H1 (cell line): ENCODE results near the gene PODN. TPM values are rescaled to one million over a fixed set of nuclear protein-coding genes. Genes with fewer than 3 reads are reported as not detected.

ENCODE experiments used
- CTCF ChIA-PET: fragments of 300-600 bp; sonication (Branson Sonifier 250); formaldehyde crosslinking; loops from one replicate; lab custom pipeline; 2021; ENCODE audit not compliant: partially characterized antibody; lab: Charles Lee
- POLR2A ChIA-PET: fragments of 300-600 bp; sonication (Branson Sonifier 250); formaldehyde crosslinking; loops from one replicate; lab custom pipeline; 2021; ENCODE audit warnings: inconsistent platforms; ENCODE audit not compliant: partially characterized antibody; lab: Charles Lee
- DNase-seq, 2 experiments: peaks; one replicate each; pipeline versions ENCODE4 v3.0.0 to v3.0.0-alpha.2; 2010 to 2022; ENCODE audit warnings: low spot score in 2 of 2, low read depth in 1 of 2, mixed read lengths in 1 of 2
- FAIRE-seq: peaks from 2 replicates; lab custom pipeline; 2011; peaks lifted over from hg19 to GRCh38; lab: Jason Lieb, UNC
- H2AFZ ChIP-seq: 2 replicates; pipeline ENCODE4 v1.8.1; 2012; ENCODE audit warnings: low read length, inconsistent platforms
- H2AK5ac ChIP-seq: 2 replicates; pipeline ENCODE4 v1.6.1; 2013; ENCODE audit warnings: low read depth, low read length
- H2BK120ac ChIP-seq: replicated peaks from 2 replicates; pipeline ENCODE3; 2013; ENCODE audit warnings: low read depth, low read length, inconsistent platforms
- H2BK12ac ChIP-seq: 2 replicates; pipeline ENCODE4 v1.6.1; 2013; ENCODE audit warnings: low read depth, low read length
- H2BK15ac ChIP-seq: 2 replicates; pipeline ENCODE4 v1.6.1; 2013; ENCODE audit warnings: low read length
- H2BK20ac ChIP-seq: 2 replicates; pipeline ENCODE4 v1.6.1; 2013; ENCODE audit warnings: low read length
- H2BK5ac ChIP-seq: 2 replicates; pipeline ENCODE4 v1.6.1; 2013; ENCODE audit warnings: low read depth, low read length
- H3K14ac ChIP-seq: 2 replicates; pipeline ENCODE4 v1.6.1; 2013; ENCODE audit warnings: inconsistent platforms; ENCODE audit not compliant: insufficient read length
- H3K18ac ChIP-seq: 2 replicates; pipeline ENCODE4 v1.6.1; 2013; ENCODE audit warnings: low read length; ENCODE audit errors: extremely low read depth
- H3K23ac ChIP-seq: 2 replicates; pipeline ENCODE4 v1.6.1; 2013; ENCODE audit warnings: inconsistent platforms; ENCODE audit not compliant: insufficient read length
- H3K23me2 ChIP-seq: 2 replicates; pipeline ENCODE4 v1.6.1; 2013; ENCODE audit warnings: low read depth, low read length
- H3K27ac ChIP-seq: 2 replicates; pipeline ENCODE4 v1.6.1; 2011; ENCODE audit warnings: low read depth, low read length, inconsistent platforms
- H3K27me3 ChIP-seq, 4 experiments: replicated peaks in 1 of 4; 1 replicate in 1 of 4; 2 replicates in 3 of 4; pipeline versions ENCODE4 v1.6.1 to v1.8.1; 2011 to 2013; ENCODE audit warnings: low read length in 3 of 4, mild to moderate bottlenecking in 3 of 4, inconsistent platforms in 2 of 4, mixed read lengths in 2 of 4, moderate library complexity in 1 of 4; ENCODE audit not compliant: control insufficient read depth in 3 of 4, insufficient read depth in 3 of 4; ENCODE audit errors: extremely low read depth in 1 of 4
- H3K36me3 ChIP-seq, 4 experiments: 2 replicates each; pipeline versions ENCODE4 v1.6.1 to v1.8.1; 2011 to 2013; ENCODE audit warnings: mild to moderate bottlenecking in 4 of 4, low read length in 3 of 4, moderate library complexity in 2 of 4, control low read depth in 1 of 4, inconsistent platforms in 1 of 4; ENCODE audit not compliant: insufficient read depth in 4 of 4, control insufficient read depth in 2 of 4
- H3K4ac ChIP-seq: replicated peaks from 2 replicates; pipeline ENCODE3; 2013; ENCODE audit warnings: low read length, low read depth, mixed read lengths, inconsistent platforms; ENCODE audit not compliant: insufficient read length
- H3K4me1 ChIP-seq, 4 experiments: replicated peaks in 1 of 4; 1 replicate in 1 of 4; 2 replicates in 3 of 4; pipeline versions ENCODE4 v1.6.1 to v1.8.1; 2011 to 2013; ENCODE audit warnings: low read length in 3 of 4, inconsistent platforms in 2 of 4, mixed read lengths in 1 of 4; ENCODE audit not compliant: insufficient read depth in 4 of 4, control insufficient read depth in 3 of 4
- H3K4me2 ChIP-seq, 2 experiments: 2 replicates each; pipeline versions ENCODE4 v1.6.1 to v1.8.1; 2011 to 2013; ENCODE audit warnings: low read depth in 2 of 2, low read length in 2 of 2, control low read depth in 1 of 2, inconsistent platforms in 1 of 2, mild to moderate bottlenecking in 1 of 2; ENCODE audit not compliant: insufficient read depth in 1 of 2
- H3K4me3 ChIP-seq, 4 experiments: fragments of 200-600, 300-600 bp in 1 of 4; sonication (generic), shearing (Covaris generic), sonication (Bioruptor Twin) in 1 of 4; 2 replicates each; pipeline versions ENCODE4 v1.5.1 to v1.8.1; 2011 to 2016; ENCODE audit warnings: low read length in 4 of 4, low read depth in 3 of 4, control low read depth in 2 of 4, inconsistent platforms in 2 of 4, mild to moderate bottlenecking in 2 of 4, mixed read lengths in 1 of 4, moderate library complexity in 1 of 4; ENCODE audit not compliant: insufficient read depth in 2 of 4; ENCODE audit errors: extremely low read depth in 1 of 4
- H3K56ac ChIP-seq: replicated peaks from 2 replicates; pipeline ENCODE3; 2013; ENCODE audit warnings: low read depth, mild to moderate bottlenecking, mixed read lengths, low read length, inconsistent platforms; ENCODE audit not compliant: insufficient read length
- H3K79me1 ChIP-seq: 2 replicates; pipeline ENCODE4 v1.6.1; 2013; ENCODE audit warnings: low read depth, low read length, control low read depth
- H3K79me2 ChIP-seq, 2 experiments: 2 replicates each; pipeline versions ENCODE4 v1.6.1 to v1.8.1; 2012 to 2013; ENCODE audit warnings: low read length in 2 of 2, mild to moderate bottlenecking in 2 of 2, inconsistent platforms in 1 of 2; ENCODE audit not compliant: insufficient read depth in 2 of 2, control insufficient read depth in 1 of 2
- H3K9ac ChIP-seq, 4 experiments: replicated peaks in 1 of 4; 1 replicate in 1 of 4; 2 replicates in 3 of 4; pipeline versions ENCODE4 v1.6.1 to v1.8.1; 2011 to 2013; ENCODE audit warnings: low read depth in 3 of 4, low read length in 3 of 4, control low read depth in 2 of 4, mild to moderate bottlenecking in 2 of 4, moderate library complexity in 2 of 4, inconsistent platforms in 1 of 4; ENCODE audit errors: extremely low read depth in 1 of 4
- H3K9me3 ChIP-seq, 2 experiments: 2 replicates each; pipeline versions ENCODE4 v1.6.1 to v1.8.1; 2012 to 2013; ENCODE audit warnings: mild to moderate bottlenecking in 2 of 2, moderate library complexity in 2 of 2, control low read depth in 1 of 2, inconsistent platforms in 1 of 2, low read depth in 1 of 2, low read length in 1 of 2, mixed read lengths in 1 of 2; ENCODE audit not compliant: insufficient read depth in 2 of 2
- H4K20me1 ChIP-seq, 2 experiments: replicated peaks in 1 of 2; 2 replicates each; pipeline versions ENCODE3 to v1.8.1; 2011 to 2013; ENCODE audit warnings: inconsistent platforms in 2 of 2, low read length in 2 of 2, mild to moderate bottlenecking in 1 of 2; ENCODE audit not compliant: insufficient read depth in 2 of 2, control insufficient read depth in 1 of 2
- H4K5ac ChIP-seq: 2 replicates; pipeline ENCODE4 v1.6.1; 2013; ENCODE audit warnings: low read length, low read depth, mixed read lengths, inconsistent platforms; ENCODE audit not compliant: insufficient read length
- H4K8ac ChIP-seq: 2 replicates; pipeline ENCODE4 v1.8.0; 2013; ENCODE audit warnings: mild to moderate bottlenecking, moderate library complexity, low read length, inconsistent platforms; ENCODE audit not compliant: insufficient read depth; ENCODE audit errors: extremely low read depth
- H4K91ac ChIP-seq: replicated peaks from 2 replicates; pipeline ENCODE3; 2013; ENCODE audit warnings: low read length, mixed read lengths, inconsistent platforms; ENCODE audit not compliant: insufficient read length
- EP300 ChIP-seq, 2 experiments: IDR thresholded peaks; 1 replicate in 1 of 2; 2 replicates in 1 of 2; pipeline ENCODE4 v1.6.1; 2011 to 2012; ENCODE audit warnings: low read depth in 2 of 2, low read length in 2 of 2, mild to moderate bottlenecking in 2 of 2, borderline replicate concordance in 1 of 2, inconsistent platforms in 1 of 2, moderate library complexity in 1 of 2
- GTF2F1 ChIP-seq: IDR thresholded peaks from 2 replicates; pipeline ENCODE4 v1.6.1; 2012; ENCODE audit warnings: low read depth, low read length, improper control_type of control experiment, borderline replicate concordance
- RAD21 ChIP-seq, 2 experiments: IDR thresholded peaks in 1 of 2; conservative IDR thresholded peaks in 1 of 2; 2 replicates each; pipeline ENCODE4 v1.6.1; 2011; ENCODE audit warnings: low read depth in 2 of 2, low read length in 2 of 2, improper control_type of control experiment in 1 of 2, inconsistent platforms in 1 of 2, mild to moderate bottlenecking in 1 of 2, moderate library complexity in 1 of 2
- WGBS, 2 experiments: shearing (Covaris generic) in 1 of 2; methylation state at CpG; one replicate each; pipeline versions ENCODE4 v1.1.6 to v1.1.7; 2013 to 2015; ENCODE audit warnings: low lambda C conversion rate in 2 of 2, mixed read lengths in 2 of 2, inconsistent platforms in 1 of 2, low coverage in 1 of 2, missing lambda C conversion rate in 1 of 2; ENCODE audit not compliant: insufficient replicate concordance in 2 of 2, insufficient coverage in 1 of 2, insufficient read length in 1 of 2; ENCODE audit errors: extremely low coverage in 1 of 2, missing lambda C conversion rate in 1 of 2; 5-methylcytosine and 5-hydroxymethylcytosine counted together
- polyA plus RNA-seq, 7 experiments: library from polyadenylated mRNA; depleted of rRNA in 3 of 7; stranded (reverse) in 5 of 7; unstranded in 2 of 7; fragments of >200 nt in 5 of 7; fragments of 200-250 nt in 2 of 7; gene quantifications; 1 replicate in 5 of 7; 2 replicates in 1 of 7; 4 replicates in 1 of 7; pipeline versions ENCODE4 v1.2.1 to v1.2.3, GENCODE V29; 2011 to 2013; ENCODE audit warnings: missing spikeins in 2 of 7, mixed read lengths in 2 of 7
- total RNA-seq: library from RNA; stranded (reverse); fragmentation: NEBNext Ultra II Directional; extraction: Animal tissue kit (Norgen Biotek cat#: 25700); gene quantifications from 2 replicates; pipeline ENCODE4 v1.2.1, GENCODE V29; 2021

Gene PODN
- total and polyA plus RNA-seq, 2 of the 8 experiments (the other 6 are each of a cell fraction or from before 2014, with no cell fraction given), result 0.11 to 0.17 TPM

- H3K4me3 ChIP-seq, result no peak overlapping the region
- no peak overlapping the region for H3K56ac ChIP-seq
- H3K27ac ChIP-seq, result no peak overlapping the region
- H2BK12ac ChIP-seq, result peak overlapping the region; percentile 7; the same call in 1 of the 2 replicates
- H3K4ac ChIP-seq, result no peak overlapping the region
- no peak for DNase-seq
- H3K4me1 ChIP-seq, result peaks cover 0 to 5% (median 0%) of the 10 kb centered on the region in 4 experiments; a peak in 3 of 7 replicates
- no peak overlapping the region for H2BK120ac ChIP-seq
- no peaks in the 10 kb centered on the region for H3K79me2 ChIP-seq
- POLR2A ChIA-PET, result interaction anchor here (0.9 to 1.9 kb wide), 2 partner anchors 13 to 16 kb away, joined by 3 to 5 read pairs; no protein-coding TSS in a partner anchor
- CTCF ChIA-PET, result interaction anchor here (0.9 to 2.0 kb wide), 8 partner anchors 9 to 94 kb away, joined by 3 to 8 read pairs (median 4); no protein-coding TSS in a partner anchor
- H4K20me1 ChIP-seq, result no peaks in the 10 kb centered on the region
- H4K8ac ChIP-seq, result peak overlapping the region; percentile 3; the same call in 1 of the 2 replicates
- TF ChIP-seq RAD21 (IDR thresholded peaks at IDR 0.05 in 1 of 2, conservative IDR thresholded peaks at IDR 0.05 in 1 of 2; ENCODE audit: low read depth in 2 of 2, low read length in 2 of 2) (peak in 1 of 2 experiments; percentile 27; a peak in 1 of 4 replicates), EP300 (IDR thresholded peaks at IDR 0.05; ENCODE audit: borderline replicate concordance in 1 of 2, low read depth in 2 of 2, low read length in 2 of 2) (no peak), GTF2F1 (no peak)
- no peak overlapping the region for H3K14ac ChIP-seq
- H3K18ac ChIP-seq, result no peak overlapping the region
- H4K91ac ChIP-seq, result no peak overlapping the region
- H2AFZ ChIP-seq, result no peak overlapping the region
- H3K9ac ChIP-seq, result no peak overlapping the region
- H2BK20ac ChIP-seq, result no peak overlapping the region
- no peak overlapping the region for H3K4me2 ChIP-seq
- WGBS, 2 experiments, result 91% methylated on average over 22 of the region's 26 CpGs; no CpG with 5 or more reads in 1 of the 2 experiments
- H3K23me2 ChIP-seq, result peaks cover 6% of the 10 kb centered on the region; the same call in 1 of the 2 replicates
- H4K5ac ChIP-seq, result no peak overlapping the region
- no peak overlapping the region for H3K23ac ChIP-seq
- H2BK15ac ChIP-seq, result no peak overlapping the region
- H3K9me3 ChIP-seq, result peaks cover 4 to 12% of the 10 kb centered on the region in 2 experiments; a peak in 2 of 4 replicates
- no peak for FAIRE-seq
- H2AK5ac ChIP-seq, result no peak overlapping the region
- H2BK5ac ChIP-seq, result no peak overlapping the region
- H3K36me3 ChIP-seq, result no peaks in the 10 kb centered on the region; a peak in 1 of 8 replicates
- H3K27me3 ChIP-seq, result no peaks in the 10 kb centered on the region
- no peaks in the 10 kb centered on the region for H3K79me1 ChIP-seq
Measured at GRCh38 chr1:53091841-53092645, 30.0 kb downstream of the PODN start.
